Occipital lobe (tissue), 2 donors: Measurements from ENCODE around the gene ROR2. TPM values are rescaled to one million over a fixed set of nuclear protein-coding genes. Genes with fewer than 3 reads are reported as not detected.
"Not testable (repeated sequence)": the region's sequence is repeated elsewhere in the genome, so short reads cannot be mapped to it uniquely, and the experiment has no call there.

Source experiments
- DNase-seq: peaks from one replicate; lab custom pipeline; 2025; lab: John Stamatoyannopoulos, UW
- total RNA-seq: library from RNA; depleted of rRNA; stranded (reverse); fragments of >200 nt; gene quantifications from one replicate; pipeline ENCODE4 v1.2.3, GENCODE V29; 2014

Gene ROR2
- total RNA-seq, 1 donor from 2014 or later = 0.94 TPM

DNA sequence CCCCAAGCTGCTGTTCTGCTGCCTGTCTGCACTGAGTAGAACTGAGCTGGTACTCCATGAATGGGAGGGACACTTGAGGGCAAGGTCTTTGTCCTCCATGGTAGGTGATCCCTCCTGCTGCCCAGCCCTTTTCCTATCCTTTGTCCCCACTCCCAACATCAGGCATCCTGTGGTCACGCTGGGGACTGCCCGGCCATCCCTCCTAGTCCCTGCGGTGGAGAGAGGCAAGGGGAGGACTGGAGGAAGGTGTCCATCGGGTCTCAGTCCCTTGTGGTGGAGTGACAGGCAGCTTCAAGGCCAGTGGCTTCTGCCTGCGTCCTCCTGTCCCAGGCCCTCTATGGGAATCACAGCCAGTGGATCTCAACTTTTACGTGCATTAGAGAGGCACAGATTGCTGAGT, 25.9 kb downstream of the ROR2 start:
- no peak for DNase-seq

DNA sequence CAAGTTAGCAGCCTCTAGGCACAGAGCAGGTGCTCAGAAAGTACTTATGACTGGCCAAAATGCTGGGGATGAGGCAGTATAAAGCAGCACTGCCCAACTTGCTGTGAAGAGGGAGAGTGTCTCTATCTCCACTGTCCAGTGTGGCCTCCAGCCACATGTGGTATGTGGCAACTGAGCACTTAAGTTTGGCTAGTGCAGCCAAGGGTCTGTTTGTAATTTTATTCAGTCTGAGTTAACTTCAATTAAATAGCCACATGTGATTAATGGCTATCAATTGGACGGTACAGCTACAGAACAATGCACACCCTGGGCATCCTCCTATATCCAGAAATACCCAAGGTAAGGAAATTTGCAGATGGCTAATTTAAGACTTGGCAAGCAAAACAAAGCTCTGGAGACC, 26.9 kb downstream of the ROR2 start:
- no peak for DNase-seq

DNA sequence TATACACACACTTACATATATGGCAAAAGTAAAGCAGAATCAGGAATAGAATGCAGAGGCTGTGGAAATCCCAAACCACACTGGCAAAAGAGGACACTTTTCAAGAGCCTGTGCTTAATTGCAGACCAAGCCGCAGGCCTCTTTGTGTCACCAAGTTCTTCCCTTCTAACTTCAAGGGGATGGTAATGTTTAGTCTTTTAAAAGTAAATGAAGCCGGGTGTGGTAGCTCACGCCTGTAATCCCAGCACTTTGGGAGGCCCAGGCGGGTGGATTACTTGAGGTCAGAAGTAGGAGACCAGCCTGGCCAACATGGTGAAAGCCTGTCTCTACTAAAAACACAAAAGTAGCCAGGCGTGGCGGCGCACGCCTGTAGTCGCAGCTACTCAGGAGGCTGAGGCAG, 28.7 kb downstream of the ROR2 start:
- no peak for DNase-seq

DNA sequence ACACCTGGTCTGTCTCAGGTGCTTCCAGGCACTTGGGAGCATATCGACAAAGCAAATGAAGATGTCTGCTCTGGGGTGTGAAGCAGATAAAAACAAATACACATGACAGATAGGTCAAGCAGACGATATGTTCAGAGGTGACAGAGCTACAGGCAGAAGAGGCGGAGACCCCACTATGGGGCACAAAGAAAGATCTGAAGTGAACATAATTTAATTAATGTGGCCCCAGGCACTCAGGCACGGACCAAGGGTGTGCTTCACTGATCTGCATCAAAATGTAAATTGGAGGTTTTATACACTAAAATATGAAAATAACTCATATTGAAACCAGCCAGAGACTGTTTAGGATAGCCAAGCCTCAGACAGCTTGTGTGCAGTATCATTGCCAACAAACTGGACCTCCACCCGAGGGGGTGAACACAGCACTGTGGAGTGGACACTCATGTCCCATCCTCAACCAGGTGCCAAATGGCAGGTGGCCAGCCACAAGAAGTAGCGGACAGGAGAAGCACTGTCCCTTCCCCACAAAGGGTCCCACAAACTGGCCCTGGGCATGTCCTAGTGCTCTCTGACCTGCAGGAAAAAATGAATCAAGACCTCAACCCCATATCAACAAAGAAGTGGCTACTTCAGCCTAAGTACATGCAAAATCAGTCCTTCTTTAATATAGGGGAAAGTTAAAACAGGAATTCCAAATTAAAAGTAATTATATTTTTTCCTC, 29.2 kb downstream of the ROR2 start:
- DNase-seq = no peak

DNA sequence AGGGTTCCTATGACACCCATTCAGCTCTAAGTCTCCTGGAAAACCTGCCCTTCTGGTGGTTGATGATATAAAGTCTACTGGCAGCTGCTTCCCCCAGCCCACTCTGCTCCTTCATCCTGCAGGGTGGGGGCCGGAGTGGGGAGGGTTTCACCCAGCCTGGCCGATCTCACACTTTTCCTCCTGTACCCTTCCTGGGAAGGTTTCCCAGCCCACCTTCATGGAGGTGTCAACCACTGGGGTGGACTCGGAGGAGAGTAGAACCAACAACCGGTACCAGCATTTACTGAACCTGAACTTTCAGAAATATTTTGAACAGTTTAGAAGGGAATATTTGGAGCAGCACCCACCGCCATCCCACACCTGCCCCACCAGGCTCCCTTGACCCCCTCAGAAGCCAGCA, 30.4 kb downstream of the ROR2 start:
- no peak for DNase-seq

DNA sequence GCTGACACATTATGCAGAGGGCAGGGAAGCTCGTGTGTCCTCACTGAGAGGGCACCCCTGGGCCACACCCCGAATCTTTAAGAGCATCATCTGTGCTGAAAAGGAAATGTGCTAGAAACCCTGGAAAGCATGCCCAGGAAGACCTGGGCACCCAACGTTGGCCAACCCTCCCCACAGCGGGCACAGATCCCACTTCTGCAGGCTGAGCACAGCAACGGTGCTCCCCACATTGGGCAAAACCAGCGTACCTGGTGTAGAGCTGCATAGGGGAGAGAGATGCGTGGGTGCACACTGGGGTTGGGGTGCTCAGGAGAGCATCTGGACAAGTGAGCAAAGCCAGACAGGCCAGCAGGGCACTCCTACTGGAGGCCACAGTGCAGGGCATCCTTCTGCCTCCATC, 32.6 kb downstream of the ROR2 start:
- no peak for DNase-seq

DNA sequence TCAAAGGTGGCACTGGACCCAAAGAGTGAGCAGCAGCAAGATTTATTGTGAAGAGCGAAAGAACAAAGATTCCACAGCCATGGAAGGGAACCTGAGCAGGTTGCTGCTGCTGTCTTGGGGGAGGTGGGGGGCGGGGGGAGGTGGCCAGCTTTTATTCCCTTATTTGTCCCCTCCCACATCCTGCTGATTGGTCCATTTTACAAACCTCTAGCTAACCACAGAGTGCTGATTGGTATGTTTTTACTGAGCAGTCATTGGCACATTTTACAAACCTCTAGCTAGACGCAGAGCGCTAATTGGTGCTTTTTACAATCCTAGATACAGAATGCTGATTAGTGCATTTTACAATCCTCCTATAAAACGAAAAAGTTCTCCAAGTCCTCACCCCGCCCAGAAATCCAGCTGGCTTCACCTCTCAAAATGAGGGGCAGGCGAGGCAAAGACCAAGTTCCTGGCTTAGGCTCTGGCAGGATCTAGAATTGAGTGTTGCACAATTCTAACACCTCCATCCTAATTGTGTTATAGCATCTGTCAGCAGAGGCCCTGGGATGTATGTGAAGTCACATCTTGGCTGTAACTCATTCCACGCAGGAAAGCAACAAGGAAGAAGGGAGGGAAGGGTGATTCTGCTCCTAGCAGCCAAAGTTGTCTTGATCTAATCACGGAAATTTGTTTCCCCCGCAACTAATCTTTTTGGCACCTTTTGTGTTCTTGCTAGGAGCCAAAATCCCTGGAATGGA, 34.3 kb downstream of the ROR2 start:
- no peak for DNase-seq

DNA sequence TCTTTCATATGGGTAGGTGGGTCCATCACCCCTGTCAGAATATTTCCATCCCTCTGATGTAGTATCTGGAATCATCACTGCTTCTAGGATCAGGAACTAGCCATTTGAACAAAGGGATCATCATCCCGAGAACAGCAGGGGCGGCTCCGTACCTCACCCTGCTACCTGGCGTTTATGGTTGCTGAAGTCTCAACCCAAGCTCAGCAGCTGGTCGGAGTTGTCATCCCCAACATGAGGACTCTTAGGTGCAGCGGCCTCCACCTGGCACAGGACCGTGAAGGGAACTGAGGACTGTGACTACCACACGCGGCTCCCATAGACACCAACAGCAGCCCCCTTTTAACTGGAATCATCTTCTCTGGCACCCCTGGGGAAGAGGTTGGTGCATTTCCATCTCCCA, 35.1 kb downstream of the ROR2 start:
- DNase-seq = no peak

DNA sequence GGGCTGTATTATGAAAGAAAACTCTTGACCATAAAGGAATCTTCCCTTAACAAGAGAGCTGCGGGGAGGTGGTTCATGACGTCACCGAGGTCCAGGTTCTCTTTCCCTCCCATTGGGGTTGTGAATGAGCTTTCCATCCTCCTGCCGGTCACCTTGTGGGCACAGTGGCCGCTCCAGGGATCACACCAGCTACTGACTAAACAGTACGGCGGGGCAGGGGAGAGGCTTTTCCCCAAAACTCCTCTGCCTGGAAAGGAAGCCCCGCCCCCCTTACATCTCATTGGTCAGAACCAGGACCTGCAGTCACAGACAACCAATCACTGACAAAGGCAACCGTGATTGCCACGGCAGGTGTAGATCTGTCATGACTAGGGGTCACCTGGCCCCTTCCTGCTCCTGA, 35.6 kb downstream of the ROR2 start:
- no peak for DNase-seq

DNA sequence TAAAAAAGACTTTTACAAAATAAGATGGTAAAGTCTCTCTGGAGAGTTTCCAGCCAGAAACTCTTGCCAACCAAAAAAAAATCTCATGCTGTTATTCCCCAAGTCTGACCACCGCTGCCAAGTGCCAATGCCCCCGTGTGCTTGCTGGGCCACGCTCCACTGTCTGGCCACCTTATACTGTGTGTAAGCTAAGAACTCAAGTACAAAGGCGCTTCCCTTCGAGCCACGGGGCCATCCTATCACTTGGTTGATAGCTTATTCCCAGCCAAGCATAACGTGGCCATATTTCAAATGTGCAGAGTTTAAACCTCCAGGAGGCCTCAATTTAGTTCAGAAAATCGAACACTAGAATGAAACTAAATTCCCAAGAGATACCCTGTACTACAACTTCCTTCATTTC, 36.0 kb downstream of the ROR2 start:
- DNase-seq = no peak

DNA sequence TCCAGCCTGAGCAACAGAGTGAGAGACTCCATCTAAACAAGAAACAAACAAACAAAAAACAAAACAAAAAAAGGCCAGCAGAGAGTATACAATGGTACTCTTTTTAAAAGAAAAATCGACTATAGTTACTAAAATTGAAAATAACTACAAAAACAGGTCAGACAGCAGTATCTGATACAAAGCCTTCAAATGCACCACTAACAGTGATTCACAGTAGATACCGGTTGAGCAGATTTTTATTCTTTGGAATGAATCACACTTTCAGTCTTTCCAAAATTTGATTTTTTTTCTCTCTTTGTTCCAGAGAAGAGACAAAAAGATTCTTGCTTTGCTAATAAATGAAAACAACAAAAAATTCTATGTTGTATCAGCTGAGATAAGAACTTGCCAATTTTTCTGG, 36.9 kb downstream of the ROR2 start:
- no peak for DNase-seq

DNA sequence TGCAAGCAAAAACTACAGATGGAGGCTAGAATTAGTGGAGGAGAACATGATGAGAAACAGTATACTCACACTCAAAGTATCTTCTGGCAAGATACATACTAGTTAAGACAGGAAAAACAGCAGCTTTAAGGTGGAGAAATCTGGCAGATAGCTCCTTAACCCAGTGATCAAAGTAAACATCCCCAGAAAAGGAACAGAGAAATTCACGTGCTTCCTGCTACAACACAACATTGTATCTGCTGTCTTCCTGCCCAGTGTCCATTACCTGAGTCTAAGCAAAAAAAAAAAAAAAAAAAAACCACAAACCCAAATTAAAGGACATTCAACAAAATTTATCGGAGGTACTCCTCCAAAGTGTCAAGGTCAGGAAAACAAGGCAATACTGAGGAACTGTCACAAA, 38.4 kb downstream of the ROR2 start:
- no peak for DNase-seq

DNA sequence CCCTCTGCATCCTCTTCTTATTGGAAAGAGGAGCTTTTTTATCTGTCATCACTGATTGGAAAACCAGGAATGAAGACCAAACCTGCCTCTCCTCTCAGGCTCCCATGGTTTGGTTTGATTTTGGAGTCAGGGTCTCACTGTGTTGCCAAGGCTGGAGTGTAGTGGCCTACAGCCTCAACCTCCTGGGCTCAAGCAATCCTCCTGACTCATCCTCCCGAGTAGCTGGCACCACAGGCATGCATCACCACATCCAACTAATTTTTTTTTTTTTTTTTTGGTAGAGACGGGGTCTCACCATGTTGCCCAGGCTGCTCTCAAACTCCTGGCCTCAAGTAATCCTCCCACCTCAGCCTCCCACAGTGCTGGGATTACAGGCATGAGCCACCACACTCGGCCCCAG, 40.8 kb downstream of the ROR2 start:
- DNase-seq = not testable (repeated sequence)

DNA sequence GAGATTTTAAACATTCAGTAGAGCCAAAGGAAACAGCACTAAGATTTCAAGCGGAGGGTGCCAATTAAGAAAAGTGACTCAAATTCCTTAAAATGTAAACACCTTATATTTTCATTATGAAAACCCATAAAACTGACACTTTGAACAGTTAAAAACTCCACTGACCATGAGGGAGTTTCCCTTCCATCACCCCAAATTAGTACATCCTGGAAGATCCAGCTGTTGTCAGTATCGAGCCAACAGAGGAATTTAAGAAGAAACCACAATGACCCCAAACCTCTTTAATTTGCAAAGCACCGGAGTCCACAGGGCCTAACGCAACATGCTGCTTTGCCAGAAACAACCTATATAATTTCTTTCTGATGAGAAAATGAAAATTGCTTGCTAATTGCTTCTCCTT, 41.3 kb downstream of the ROR2 start:
- no peak for DNase-seq

DNA sequence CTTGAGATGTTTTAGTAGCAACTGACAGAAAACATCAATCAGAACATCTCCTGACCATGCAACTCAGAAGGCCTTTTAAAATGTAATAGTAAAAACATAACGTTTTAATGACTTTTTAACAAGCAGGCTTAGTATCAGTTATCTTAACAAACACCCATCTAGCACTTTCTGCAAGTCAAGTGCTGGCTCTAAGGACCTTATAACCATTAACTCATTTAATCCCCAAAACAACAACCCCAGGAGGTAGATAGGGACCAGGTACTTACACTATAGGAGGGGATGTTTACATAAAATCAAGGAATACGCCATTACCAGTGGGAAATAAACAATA, 41.8 kb downstream of the ROR2 start:
- DNase-seq = no peak

DNA sequence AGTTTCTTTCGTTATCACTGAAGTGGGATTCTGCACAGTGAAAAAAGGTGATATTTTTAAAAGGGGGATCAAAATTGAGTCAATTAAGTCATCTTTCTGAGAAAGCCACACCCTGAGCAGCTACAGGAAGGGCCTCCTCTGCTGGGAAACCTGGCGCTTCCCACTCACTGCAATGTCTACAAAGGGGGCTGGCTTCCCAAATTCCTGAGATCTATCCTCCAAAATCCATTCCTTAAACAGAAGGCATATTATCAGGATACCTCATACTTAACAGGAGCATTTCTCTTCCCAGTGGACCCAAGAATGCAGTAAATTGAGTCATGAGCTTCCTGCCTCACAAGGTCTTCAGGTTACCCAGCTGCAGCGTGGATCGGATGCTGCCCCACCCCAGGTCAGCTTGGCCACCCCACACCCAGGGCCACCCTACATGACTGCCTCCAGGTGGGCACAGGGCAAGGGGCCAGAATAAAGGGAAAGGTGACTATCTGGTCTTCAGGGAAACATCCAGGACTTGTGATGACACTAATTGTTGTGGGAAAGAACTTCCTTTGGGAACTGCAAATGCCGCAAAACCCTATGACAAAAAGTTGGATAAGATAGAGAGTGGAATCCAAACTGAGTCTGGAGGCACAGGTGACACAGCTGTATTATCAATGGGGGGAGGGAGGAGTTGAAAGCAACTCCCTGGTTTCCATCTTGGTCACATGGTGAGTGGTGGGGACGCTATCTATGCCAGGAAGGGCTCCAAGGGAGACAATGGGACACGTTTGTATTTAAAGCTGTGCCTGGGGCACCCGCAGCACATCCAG, 42.3 kb downstream of the ROR2 start:
- no peak for DNase-seq

DNA sequence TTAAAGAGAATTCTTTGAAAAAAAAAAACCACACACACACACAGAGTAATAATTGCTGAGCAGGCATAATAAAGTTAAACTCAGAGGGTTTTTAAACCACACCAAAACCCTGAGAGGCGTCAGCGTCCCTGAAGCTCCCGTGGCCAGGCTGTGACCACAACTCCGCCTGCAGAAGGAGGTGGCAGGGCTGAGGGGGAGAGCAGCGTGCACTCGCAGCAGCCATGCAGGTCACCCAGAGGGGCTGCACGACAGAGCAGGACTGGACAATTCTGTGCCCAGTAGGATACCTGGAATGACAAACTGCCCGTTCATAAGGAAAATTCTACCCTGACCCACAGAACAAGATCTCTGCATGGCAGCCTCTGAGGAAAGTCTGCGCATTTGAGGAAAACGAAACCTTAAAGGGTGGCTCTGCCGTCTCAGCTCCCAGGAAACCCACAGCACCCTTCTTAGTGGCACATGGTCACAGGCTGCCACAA, 44.0 kb downstream of the ROR2 start:
- no peak for DNase-seq

DNA sequence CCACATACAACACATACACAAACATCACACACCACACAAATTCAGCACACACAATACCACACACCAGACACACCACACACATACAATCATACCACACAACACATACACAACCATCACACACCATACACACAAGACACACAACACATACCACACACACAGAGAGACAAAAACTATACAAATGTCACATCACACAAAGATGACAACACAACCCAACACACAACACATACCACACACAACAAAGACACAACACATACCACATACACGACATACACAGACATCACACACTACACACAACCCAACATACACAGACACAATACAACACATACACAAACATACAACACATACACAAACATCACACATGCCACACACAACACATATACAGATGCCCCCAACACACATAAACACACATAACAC, 44.8 kb downstream of the ROR2 start:
- DNase-seq = no peak

DNA sequence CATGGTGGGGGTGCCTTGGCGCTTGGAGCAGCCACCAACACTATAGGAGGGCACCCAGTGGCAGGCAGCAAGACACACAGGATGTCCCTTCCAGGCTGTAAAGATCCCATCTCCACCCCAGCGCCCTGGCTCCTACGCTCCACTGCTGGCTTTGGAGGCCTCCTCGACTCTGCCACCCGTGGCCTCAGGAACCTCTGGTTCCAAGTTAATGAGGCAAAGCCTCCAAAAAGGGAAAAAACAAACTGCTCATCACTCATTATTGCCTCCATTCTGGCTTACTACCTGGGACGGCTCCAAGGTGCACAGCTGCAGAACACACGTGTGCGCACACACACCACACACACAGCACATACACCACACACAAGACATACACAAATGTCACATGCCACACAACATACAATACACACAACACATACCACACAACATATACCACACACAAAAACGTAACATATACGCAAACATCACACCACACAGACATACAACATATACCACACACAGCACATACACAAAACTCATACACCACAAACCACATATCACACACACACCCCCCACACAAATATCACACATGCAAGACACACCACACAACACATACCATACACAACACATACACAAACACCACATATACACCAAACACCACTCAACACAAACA, 45.3 kb downstream of the ROR2 start:
- DNase-seq = no peak

DNA sequence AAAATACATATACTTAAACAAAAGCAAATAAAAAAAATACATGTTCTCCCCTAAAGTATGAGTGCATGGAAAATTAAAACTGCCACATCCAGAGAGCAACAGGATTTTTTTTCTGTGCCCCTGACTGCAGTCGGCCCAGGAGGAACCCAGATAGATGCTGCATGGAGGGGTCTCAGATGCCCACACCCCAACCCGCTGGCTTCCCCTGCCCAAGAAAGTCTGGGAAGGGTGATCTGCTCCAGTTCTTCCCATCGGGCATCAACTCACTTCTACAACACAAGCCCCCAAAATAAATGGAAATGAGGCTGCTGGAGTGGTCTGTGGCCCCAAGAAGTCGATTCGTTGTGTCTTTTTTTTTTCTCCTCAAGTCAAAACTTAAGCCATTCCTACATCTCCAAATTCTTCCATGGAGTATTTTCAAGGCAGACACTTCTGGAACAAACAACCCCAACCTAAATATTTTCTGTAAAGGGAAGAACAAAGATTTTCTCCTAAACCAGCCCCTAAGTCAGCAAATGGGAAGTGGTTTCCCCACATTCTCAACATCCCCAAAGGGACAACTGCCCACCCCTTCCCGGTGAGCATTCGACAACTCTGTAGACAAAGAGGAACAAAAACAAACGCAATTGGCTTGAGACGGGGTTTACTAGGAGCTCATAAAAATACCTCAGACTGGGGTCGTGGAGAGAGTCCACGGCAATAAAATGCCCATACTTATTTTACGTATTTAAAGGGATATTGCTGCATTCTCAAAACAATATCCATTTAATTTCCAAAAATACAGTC, 46.7 kb downstream of the ROR2 start:
- no peak for DNase-seq

DNA sequence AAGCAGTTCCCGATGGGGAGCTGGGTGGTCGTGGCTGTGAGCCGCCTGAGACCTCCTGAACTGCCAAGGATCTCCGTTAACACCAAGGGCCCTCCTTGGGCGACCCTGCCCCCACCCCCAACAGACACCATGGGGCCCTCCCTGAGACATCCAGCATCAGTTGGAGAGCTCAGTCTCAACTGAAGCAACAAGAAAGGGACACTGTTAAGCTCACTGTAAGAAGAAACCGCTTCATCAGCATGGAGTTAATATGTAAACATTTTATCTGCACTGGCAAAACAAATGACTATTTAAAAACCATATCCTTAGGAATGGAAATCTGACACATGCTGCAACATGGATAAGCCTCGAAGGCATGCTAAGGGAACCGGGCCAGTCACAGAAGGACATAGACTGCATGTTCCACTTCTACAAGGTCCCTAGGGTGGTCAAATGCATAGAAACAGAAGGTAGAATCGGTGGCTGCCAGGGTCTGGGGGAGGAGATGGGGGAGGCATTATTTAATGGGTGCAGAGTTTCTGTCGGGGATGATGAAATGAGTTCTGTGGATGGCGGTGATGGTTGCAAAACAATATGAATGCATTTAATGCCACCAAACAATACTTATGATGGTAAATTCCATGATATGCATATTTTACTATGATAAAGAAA, 47.4 kb downstream of the ROR2 start:
- DNase-seq = no peak
